ENCODE data around the gene DUSP12. TPM values are rescaled to one million over a fixed set of nuclear protein-coding genes. Genes with fewer than 3 reads are reported as not detected.
A peak's percentile ranks its signal among the peaks of the same experiment; 100 is the strongest.

DUSP12 gene
- polyA plus RNA-seq, 1 donor from 2014 or later: 47.3 TPM

DNA sequence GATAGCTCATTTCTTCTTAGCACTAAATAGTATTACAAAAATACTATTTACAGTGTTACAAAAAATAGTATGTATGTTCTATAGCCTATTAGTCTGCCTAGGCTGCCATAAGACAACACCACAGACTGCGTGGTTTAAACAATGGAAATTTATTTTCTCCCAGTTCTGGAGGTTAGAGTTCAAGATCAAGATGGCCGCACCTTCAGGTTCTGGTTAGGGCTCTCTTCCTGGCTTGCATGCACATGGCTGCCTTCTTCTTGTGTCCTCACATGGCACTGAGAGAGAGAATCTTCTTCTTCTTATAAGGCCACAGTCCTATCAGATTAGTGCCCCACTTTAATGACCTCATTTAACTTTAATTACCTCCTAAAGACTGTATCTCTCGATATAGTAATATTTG, 20.7 kb downstream of the DUSP12 start:
- peaks cover 4% of the 10 kb centered on the region for H3K36me3 Mint-ChIP-seq
- H3K4me3 Mint-ChIP-seq: peak overlapping the region in 1 of 4 donors; percentile 13
- H3K4me1 Mint-ChIP-seq: peaks cover 20 to 28% (median 24%) of the 10 kb centered on the region in 3 donors
- H3K9me3 Mint-ChIP-seq: no peaks in the 10 kb centered on the region
- no peaks in the 10 kb centered on the region for H3K27me3 Mint-ChIP-seq
- H3K27ac Mint-ChIP-seq: peak overlapping the region in 1 of 3 donors; percentile 25

DNA sequence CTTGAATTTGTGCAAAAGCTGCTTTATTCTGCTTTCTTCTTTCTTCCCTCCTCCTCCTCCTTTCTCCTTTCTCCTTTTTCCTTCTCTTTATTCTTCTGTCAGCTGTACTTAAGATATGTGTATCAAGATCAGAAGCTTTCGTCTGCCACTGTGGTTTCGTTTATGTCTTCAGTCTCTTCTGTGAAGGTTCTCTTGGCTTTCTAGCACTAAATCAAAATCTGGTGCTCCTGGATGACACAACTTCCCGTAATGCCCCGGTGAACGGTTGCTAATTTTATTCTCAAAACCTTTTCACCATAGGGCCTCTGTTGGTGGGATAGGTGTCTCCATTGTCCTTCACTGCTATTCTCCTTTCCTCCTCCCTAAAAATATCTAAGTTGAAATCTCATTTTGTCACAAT, 21.6 kb downstream of the DUSP12 start:
- H3K4me1 Mint-ChIP-seq: peaks cover 17 to 28% (median 24%) of the 10 kb centered on the region in 3 donors
- H3K27me3 Mint-ChIP-seq: no peaks in the 10 kb centered on the region
- H3K36me3 Mint-ChIP-seq: peaks cover 4% of the 10 kb centered on the region
- no peak overlapping the region for H3K27ac Mint-ChIP-seq
- H3K4me3 Mint-ChIP-seq: no peak overlapping the region
- H3K9me3 Mint-ChIP-seq: no peaks in the 10 kb centered on the region

DNA sequence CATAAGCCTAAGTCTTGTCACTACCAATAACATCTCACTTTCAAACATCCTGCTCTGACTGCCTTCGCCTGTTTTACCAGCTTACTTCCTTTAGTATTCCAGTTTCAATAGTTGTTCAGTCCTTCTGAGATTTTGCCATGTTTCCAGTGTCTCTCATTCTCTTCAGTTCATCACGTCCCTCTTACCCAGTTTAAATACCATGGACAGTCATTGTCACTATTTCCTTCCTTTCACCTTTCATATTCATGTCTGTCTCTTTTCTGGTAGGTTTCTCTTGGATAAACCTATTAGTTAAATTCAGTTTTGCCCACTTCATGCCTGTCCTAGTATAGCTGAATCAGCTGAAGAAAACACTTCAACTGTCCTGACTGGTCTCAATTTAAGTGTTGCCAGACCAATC, 22.4 kb downstream of the DUSP12 start:
- H3K9me3 Mint-ChIP-seq: no peaks in the 10 kb centered on the region
- no peak overlapping the region for H3K27ac Mint-ChIP-seq
- no peak overlapping the region for H3K4me3 Mint-ChIP-seq
- peaks cover 9 to 25% (median 19%) of the 10 kb centered on the region in 3 donors for H3K4me1 Mint-ChIP-seq
- H3K27me3 Mint-ChIP-seq: no peaks in the 10 kb centered on the region
- peaks cover 4% of the 10 kb centered on the region for H3K36me3 Mint-ChIP-seq

DNA sequence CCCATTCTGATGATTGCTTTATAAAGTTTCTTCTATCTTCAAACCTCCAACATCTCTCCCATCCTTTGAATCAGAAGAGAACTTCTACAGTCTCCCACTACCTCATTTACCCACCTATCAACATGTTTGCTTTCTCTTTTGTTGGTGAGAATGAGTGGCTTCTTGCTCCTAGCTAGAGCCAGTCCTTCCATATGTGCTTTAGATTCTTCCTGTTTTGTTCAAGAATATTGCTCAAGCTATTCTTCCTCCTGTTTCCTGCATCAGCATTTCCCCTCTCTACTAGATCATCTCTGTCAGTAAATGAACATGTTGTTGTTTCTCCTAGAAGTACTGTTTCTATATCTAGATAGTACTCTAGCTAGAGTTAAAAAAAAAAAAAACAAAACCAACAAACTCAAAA, 22.8 kb downstream of the DUSP12 start:
- Mint-ChIP-seq H3K4me3 (no peak overlapping the region), H3K36me3 (peaks cover 4% of the 10 kb centered on the region), H3K27me3 (no peaks in the 10 kb centered on the region)

DNA sequence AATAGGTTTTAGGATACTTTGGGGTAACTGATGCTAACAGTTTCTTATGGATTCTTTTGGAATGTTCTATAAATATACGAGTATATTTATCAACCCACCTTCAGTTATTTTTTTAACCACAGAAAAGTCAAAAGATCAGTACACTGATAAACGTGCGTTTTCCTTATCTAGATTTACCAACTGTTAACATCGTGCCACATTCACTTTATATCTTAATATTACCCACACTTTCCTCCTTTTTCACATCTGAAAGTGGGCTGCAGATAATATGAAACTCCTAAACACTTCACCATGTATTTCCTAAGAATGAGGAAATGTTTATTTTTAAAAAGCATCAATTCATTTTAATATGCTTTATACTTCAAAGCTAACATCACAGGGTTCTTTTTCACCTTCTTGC, 24.2 kb downstream of the DUSP12 start:
- H3K36me3 Mint-ChIP-seq: peaks cover 4% of the 10 kb centered on the region
- no peaks in the 10 kb centered on the region for H3K27me3 Mint-ChIP-seq
- no peaks in the 10 kb centered on the region for H3K9me3 Mint-ChIP-seq
- peaks cover 10 to 14% (median 13%) of the 10 kb centered on the region in 3 donors for H3K4me1 Mint-ChIP-seq
- H3K4me3 Mint-ChIP-seq: no peak overlapping the region
- H3K27ac Mint-ChIP-seq: no peak overlapping the region

More for the DNA sequence above, 22.8 kb downstream of the DUSP12 start:
- no peak overlapping the region for H3K27ac Mint-ChIP-seq
- no peaks in the 10 kb centered on the region for H3K9me3 Mint-ChIP-seq
- peaks cover 5 to 23% (median 16%) of the 10 kb centered on the region in 3 donors for H3K4me1 Mint-ChIP-seq

DNA sequence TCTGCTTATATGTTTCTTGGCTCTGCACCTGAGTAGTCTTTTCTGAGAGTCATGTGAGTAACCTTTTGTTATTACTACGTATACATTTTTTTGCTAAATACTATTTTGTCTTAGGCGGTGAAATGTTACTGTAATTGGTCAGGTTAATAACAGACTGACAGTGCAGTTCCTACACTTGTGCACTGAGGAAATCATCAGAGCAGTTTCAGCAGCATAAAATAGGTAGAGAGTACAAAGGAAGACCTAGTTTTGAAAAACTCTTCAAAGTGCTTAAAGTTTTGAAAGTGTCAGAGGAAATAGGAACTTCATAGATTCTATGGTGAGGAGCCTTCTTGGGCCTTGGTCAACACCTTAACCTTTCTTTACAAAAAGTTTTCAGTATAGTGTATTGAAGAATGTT, 27.7 kb downstream of the DUSP12 start:
- no peaks in the 10 kb centered on the region for H3K9me3 Mint-ChIP-seq
- no peak overlapping the region for H3K4me3 Mint-ChIP-seq

DNA sequence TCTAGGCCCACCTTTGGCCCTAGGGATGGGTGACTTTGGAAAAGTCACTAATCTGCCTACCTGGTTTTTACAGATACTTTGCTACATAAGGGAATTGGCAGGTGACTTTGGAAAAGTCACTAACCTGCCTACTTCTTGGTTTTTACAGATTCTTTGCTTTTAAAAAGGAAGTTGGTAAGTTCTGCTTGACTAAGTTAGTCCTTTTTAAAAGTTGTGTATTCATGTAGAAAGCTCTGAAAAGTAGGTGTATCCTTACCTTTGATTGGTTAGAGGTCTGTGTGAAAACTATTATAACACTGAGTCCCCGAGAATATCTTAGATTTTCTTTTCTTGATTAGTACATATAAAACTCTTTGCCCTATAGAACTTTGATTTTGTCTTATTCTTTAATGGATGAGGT, 28.9 kb downstream of the DUSP12 start:
- Mint-ChIP-seq H3K27me3 (no peaks in the 10 kb centered on the region), H3K36me3 (peaks cover 8% of the 10 kb centered on the region), H3K9me3 (no peaks in the 10 kb centered on the region), H3K27ac (peak overlapping the region in 2 of 3 donors; percentile 29 to 69), H3K4me3 (peak overlapping the region in 2 of 4 donors; percentile 34 to 75), H3K4me1 (peaks cover 10 to 19% (median 14%) of the 10 kb centered on the region in 3 donors)

More for the DNA sequence above, 27.7 kb downstream of the DUSP12 start:
- peaks cover 5% of the 10 kb centered on the region for H3K36me3 Mint-ChIP-seq
- no peaks in the 10 kb centered on the region for H3K27me3 Mint-ChIP-seq
- peaks cover 10 to 17% (median 14%) of the 10 kb centered on the region in 3 donors for H3K4me1 Mint-ChIP-seq
- peak overlapping the region in 1 of 3 donors; percentile 27 for H3K27ac Mint-ChIP-seq

DNA sequence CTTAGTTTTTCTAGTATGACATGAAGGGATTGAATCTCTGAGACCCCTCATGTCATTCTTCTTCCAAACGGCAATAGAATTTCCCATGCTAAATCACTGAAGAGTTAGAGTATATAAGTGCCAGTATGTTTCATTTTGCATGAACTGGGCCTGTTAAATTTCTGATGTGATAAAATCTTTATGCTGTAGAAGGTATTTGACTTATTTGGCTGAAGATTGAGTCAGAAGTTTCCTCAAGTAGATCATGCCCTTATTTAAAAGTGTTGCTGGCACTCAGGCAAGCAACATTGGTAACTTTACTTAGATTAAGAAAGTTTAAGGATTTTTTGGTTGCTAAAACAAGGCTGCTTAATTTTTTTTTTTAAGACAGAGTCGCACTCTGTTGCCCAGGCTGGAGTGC, 29.8 kb downstream of the DUSP12 start:
- Mint-ChIP-seq H3K27ac (no peak overlapping the region), H3K36me3 (peaks cover 6% of the 10 kb centered on the region), H3K27me3 (no peaks in the 10 kb centered on the region), H3K9me3 (no peaks in the 10 kb centered on the region), H3K4me1 (peaks cover 10 to 14% (median 12%) of the 10 kb centered on the region in 3 donors), H3K4me3 (peak overlapping the region in 1 of 4 donors; percentile 73)

DNA sequence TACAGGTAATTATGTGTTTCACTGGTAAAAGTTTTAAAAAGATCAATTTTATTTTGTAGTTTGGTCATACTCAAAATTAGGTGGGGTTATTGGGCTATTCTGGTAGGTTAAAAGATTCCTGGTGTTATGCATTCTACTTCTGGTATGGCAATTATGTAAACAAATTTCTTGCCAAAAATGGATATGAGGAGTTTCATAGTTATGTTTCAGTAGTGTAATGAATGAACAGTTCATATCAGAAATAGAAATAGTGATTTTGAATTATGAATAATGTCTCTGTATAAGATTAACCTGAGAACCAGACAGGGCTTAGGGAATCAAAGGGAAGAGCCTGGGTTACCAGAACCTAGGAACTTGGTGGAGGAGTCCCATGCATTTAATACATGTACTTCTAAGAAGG, 32.4 kb downstream of the DUSP12 start:
- H3K27ac Mint-ChIP-seq: peak overlapping the region in 1 of 3 donors; percentile 48
- H3K9me3 Mint-ChIP-seq: no peaks in the 10 kb centered on the region
- no peak overlapping the region for H3K4me3 Mint-ChIP-seq
- H3K36me3 Mint-ChIP-seq: peaks cover 6% of the 10 kb centered on the region
- H3K4me1 Mint-ChIP-seq: peaks cover 12 to 14% (median 13%) of the 10 kb centered on the region in 3 donors
- H3K27me3 Mint-ChIP-seq: no peaks in the 10 kb centered on the region

DNA sequence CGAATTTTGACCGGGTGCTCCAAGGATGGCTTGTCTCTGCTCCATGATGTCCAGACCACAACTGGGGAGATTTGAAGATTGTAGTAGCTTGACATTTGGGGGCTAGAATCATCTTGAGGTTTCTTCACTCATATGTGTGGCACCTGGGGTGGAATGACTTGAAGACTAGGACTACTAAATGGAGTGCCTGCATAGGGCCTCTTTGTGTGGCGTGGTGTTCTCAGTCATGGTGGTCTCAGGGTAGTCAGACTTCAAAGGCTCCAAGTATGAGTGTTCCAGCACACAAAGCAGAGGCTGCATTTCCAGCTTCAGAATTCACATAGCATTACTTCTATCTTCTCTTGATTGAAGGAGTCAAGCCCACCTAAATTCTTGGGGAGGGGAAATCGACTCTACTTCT, 33.3 kb downstream of the DUSP12 start:
- peaks cover 12 to 14% (median 13%) of the 10 kb centered on the region in 3 donors for H3K4me1 Mint-ChIP-seq
- no peaks in the 10 kb centered on the region for H3K9me3 Mint-ChIP-seq
- H3K27me3 Mint-ChIP-seq: no peaks in the 10 kb centered on the region
- H3K27ac Mint-ChIP-seq: peak overlapping the region in 1 of 3 donors; percentile 33
- H3K4me3 Mint-ChIP-seq: no peak overlapping the region
- H3K36me3 Mint-ChIP-seq: peaks cover 6% of the 10 kb centered on the region

DNA sequence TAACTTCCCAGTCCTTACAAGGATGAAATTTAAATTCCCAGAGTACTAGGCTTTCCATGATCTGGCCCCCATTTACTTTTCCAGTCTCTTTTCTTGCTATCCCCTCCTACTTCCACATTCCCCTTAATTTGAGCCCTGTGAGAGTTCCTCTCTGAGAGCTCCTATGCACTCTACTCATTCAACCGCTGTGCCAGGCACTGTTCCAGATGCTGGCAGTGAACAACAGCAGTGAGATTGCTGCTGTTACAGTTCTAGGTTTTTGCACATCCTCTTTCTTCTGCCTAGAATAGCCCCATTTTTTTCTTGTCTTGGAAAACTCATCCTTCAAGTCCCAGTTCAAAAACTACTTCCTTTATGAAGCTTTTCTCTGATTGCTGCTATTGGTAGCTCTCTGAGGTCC, 35.4 kb downstream of the DUSP12 start:
- no peaks in the 10 kb centered on the region for H3K9me3 Mint-ChIP-seq
- H3K27ac Mint-ChIP-seq: peak overlapping the region in 2 of 3 donors; percentile 26 to 28
- H3K36me3 Mint-ChIP-seq: peaks cover 6% of the 10 kb centered on the region
- no peaks in the 10 kb centered on the region for H3K27me3 Mint-ChIP-seq
- no peak overlapping the region for H3K4me3 Mint-ChIP-seq
- H3K4me1 Mint-ChIP-seq: peaks cover 0 to 7% (median 3%) of the 10 kb centered on the region in 3 donors

DNA sequence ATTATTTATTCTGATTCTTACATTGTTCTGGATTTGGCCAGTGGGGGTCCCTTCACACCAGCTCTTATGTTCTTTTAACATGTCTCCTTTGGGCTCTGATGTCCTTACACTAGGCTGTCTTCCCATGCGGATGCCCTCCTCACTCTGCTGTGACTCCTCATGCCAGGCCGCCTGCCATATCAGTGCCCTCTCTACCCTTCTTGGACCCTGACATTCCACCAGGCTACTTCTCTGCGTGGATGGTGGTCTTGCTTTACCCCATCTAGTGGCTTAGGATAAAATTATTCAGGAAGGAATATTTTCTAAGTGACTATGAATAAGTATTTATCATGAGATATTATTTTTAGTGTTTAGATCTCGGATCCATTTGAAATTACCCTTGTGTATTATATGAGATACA, 37.8 kb downstream of the DUSP12 start:
- H3K36me3 Mint-ChIP-seq: peaks cover 4% of the 10 kb centered on the region
- H3K4me3 Mint-ChIP-seq: no peak overlapping the region
- no peak overlapping the region for H3K27ac Mint-ChIP-seq
- peaks cover 0 to 3% (median 2%) of the 10 kb centered on the region in 3 donors for H3K4me1 Mint-ChIP-seq
- H3K9me3 Mint-ChIP-seq: no peaks in the 10 kb centered on the region
- H3K27me3 Mint-ChIP-seq: no peaks in the 10 kb centered on the region

DNA sequence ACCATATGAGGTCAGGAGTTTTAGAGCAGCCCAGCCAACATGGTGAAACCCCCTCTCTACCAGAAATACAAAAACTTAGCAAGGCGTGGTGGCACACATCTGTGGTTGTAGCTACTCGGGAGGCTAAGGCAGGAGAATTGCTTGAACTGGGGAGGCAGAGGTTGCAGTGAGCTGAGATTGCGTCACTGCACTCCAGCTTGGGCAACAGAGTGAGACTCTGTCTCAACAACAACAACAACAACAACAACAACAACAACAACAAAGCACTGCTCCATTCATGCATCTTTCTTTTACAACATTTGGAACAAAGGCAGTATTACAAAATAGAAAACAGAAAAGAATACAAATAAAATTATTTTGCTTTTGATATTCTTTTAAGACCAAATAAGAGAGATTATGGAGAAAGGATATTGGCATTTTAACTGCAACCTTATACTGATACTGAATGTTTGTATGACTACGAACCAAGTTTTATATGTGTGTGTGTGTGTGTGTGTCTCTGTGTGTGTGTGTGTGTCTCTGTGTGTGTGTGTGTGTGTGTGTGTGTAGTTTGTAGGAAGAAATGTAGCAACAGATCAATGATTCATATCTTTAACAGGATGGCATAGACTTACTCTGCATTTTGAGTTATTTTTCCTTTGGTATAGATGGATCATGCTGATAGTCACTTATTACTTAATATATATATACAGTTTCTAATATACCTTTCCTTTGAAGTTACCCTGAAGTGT, 41.2 kb downstream of the DUSP12 start:
- peaks cover 0 to 3% (median 3%) of the 10 kb centered on the region in 3 donors for H3K4me1 Mint-ChIP-seq
- H3K27me3 Mint-ChIP-seq: no peaks in the 10 kb centered on the region
- no peaks in the 10 kb centered on the region for H3K9me3 Mint-ChIP-seq
- H3K4me3 Mint-ChIP-seq: no peak overlapping the region
- no peak overlapping the region for H3K27ac Mint-ChIP-seq
- H3K36me3 Mint-ChIP-seq: no peaks in the 10 kb centered on the region

DNA sequence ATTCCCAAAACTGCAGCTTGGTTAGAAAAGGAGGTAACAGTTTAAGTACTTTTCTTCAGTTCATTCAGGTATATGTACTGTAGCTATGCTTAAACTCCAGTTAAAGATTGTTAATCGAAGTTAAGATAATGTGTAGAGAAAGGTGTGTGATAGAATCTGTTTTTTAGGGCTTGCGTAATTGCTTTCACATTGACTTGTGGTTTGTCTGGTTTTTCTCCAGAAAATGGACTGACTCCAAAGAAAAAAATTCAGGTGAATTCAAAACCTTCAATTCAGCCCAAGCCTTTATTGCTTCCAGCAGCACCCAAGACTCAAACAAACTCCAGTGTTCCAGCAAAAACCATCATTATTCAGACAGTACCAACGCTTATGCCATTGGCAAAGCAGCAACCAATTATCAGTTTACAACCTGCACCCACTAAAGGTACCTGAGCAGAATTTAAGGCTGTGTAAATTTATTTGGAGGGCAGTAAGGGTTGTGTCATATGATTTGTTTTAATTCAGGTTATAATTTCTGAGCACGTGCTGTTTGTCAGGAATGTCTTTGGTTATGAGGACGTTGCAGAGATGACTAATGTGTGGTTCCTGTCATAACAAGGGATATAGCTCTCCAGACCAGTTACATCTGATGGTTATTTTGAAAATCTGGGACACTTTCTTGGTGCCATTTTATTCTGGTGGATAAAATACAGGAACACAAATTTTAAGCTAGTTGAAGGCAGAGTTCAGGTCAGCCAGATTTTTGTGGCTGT, 42.5 kb downstream of the DUSP12 start:
- Mint-ChIP-seq H3K27ac (no peak overlapping the region), H3K27me3 (no peaks in the 10 kb centered on the region), H3K4me1 (peaks cover 0 to 3% (median 0%) of the 10 kb centered on the region in 3 donors), H3K9me3 (no peaks in the 10 kb centered on the region), H3K36me3 (no peaks in the 10 kb centered on the region), H3K4me3 (no peak overlapping the region)

DNA sequence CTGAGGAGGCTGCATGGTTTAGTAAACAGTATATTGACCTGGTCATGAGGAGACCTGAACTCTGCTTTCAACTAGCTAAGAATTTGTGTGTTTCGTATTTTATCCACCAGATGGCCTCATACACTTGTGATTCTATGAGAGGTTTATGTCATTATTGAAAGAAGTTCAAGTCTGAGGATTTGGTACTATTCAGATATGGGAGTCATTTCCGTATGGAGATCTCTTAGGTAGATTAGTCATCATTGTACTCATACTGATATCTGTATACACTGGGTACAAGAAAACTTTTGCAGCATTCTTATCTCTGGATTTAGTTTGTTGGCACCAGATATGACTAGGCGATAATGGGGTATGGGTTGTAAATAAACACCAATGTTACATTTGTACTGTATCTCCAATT, 43.2 kb downstream of the DUSP12 start:
- Mint-ChIP-seq H3K9me3 (no peaks in the 10 kb centered on the region), H3K4me1 (peaks cover 0 to 3% (median 0%) of the 10 kb centered on the region in 3 donors), H3K4me3 (no peak overlapping the region), H3K36me3 (no peaks in the 10 kb centered on the region), H3K27ac (peak overlapping the region in 1 of 3 donors; percentile 5), H3K27me3 (no peaks in the 10 kb centered on the region)
